Measurements from ENCODE around the gene TBC1D17. TPM values are rescaled to one million over a fixed set of nuclear protein-coding genes. Genes with fewer than 3 reads are reported as not detected.

Gene TBC1D17
- total and polyA plus RNA-seq, 9 donors, result 23.1 to 77.5 (median 49.8) TPM

GRCh38 chr19:49874503-49875157 is 2.9 kb upstream of the TBC1D17 start:
- WGBS, 3 donors, result 88 to 91% (median 89%) methylated on average over 11 of the region's 11 CpGs

DNA sequence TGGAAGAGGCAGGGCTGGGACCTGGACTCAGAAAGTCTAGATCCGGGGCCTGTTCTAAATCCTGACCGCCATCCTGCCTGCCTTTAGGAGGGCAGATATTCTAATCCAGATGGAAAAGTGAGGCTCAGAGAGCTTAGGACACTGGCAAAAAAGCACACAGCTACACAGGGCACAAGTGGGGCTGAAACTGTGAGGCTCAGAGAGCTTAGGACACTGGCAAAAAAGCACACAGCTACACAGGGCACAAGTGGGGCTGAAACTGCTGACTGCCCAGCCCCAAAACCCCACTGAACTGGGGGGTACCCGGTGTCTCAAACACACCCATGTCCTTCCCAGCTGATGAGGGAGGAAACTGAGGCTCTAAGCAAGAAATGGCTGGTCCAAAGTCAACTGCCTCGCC is 2.3 kb upstream of the TBC1D17 start:
- intact Hi-C loops (cut with DNase I), result no loop called here
- Histone ChIP-seq H3K27me3 (no peaks in the 10 kb centered on the region), H3K4me3 (peak overlapping the region; percentile 85), H3K9me3 (no peaks in the 10 kb centered on the region), H3K36me3 (no peaks in the 10 kb centered on the region), H3K27ac (peak overlapping the region in 1 of 2 donors; percentile 21), H3K4me1 (ENCODE audit: insufficient read depth) (peaks cover 3% of the 10 kb centered on the region)
- whole genome bisulfite sequencing, 3 donors, result 76 to 85% (median 78%) methylated on average over 4 of the region's 4 CpGs
- no peak for TF ChIP-seq CTCF (IDR thresholded peaks at IDR 0.05)
- peak in 3 of 5 donors; percentile 23 to 44 (median 39) for DNase-seq

More at GRCh38 chr19:49874503-49875157, 2.9 kb upstream of the TBC1D17 start:
- peak in 3 of 5 donors; percentile 26 to 39 (median 34) for DNase-seq
- intact Hi-C loops (cut with DNase I), result no loop called here
- no peak for TF ChIP-seq CTCF (IDR thresholded peaks at IDR 0.05)
- TF ChIP-seq POLR2A (IDR thresholded peaks at IDR 0.05), result no peak
- TF ChIP-seq EP300 (IDR thresholded peaks at IDR 0.05), result no peak
- Histone ChIP-seq H3K36me3 (no peaks in the 10 kb centered on the region), H3K27me3 (no peaks in the 10 kb centered on the region), H3K27ac (peak overlapping the region in 1 of 2 donors; percentile 21), H3K9me3 (no peaks in the 10 kb centered on the region), H3K4me3 (no peak overlapping the region), H3K4me1 (ENCODE audit: insufficient read depth) (peaks cover 6% of the 10 kb centered on the region)

DNA sequence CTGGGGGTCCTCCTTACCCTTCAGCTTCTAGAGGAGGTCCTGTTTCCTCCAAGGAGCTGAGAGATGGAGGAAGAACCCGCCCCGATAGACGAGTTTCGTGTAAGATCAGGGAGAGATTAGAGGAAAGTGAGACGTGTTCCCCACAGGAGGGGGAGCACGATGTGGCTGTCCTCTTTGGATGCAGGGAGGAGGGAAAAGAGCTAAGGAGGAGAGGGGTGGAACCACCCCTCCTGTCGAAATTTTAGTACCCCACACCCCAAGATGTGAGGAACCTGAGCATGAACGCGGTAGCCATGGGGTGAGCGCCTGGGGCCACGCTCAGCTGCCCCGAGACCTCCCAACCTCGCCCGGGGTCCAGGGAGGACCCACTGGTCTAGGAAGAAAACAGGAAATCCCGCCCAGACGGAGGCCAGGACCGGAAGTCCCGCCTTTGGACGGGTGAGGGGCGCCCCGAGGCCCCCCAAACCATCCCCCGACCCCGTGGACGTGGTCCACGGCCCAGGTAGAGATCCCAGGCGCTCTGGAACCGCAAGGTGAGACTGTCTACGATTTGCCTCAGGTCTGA is 1.6 kb upstream of the TBC1D17 start:
- Histone ChIP-seq H3K36me3 (no peaks in the 10 kb centered on the region), H3K4me1 (ENCODE audit: insufficient read depth) (no peaks in the 10 kb centered on the region), H3K9me3 (no peaks in the 10 kb centered on the region), H3K4me3 (peak overlapping the region; percentile 85), H3K27ac (peak overlapping the region; percentile 90 to 99), H3K27me3 (no peaks in the 10 kb centered on the region)
- intact Hi-C loops (cut with DNase I), result no loop called here
- DNase-seq, result peak; percentile 73 to 87 (median 83)
- 1% methylated on average over 27 to 28 of the region's 28 CpGs for WGBS, 3 donors
- TF ChIP-seq CTCF (IDR thresholded peaks at IDR 0.05) (no peak), EP300 (IDR thresholded peaks at IDR 0.05) (no peak), POLR2A (IDR thresholded peaks at IDR 0.05) (no peak)

DNA sequence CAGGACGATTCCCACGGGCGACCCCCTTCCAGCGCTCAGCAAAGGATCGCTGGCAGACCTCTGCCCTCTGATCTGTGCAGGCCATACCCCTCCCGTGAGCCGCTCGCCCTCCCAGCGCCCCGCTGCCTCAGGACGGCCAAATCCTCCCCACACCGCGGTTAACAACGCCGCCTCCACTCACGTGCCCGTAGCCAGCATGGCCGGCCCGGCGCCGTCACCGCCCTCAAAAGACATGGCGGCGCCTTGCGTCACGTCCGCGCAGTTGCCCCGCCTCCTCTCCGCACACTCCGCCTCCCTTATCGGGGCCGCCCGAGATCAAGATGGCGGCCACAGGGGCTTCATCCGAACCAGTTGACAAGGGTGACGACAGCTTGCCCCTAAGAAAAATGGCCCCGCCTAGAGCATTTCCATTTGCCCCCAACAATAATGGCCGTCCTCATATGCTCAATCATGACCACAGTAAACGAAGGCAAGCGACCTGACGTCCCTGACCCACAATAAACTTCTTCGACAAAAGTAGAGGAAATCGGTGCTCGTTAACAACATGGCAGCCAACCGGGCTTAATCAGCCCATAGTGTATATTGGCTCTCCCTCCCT is 981 bp upstream of the TBC1D17 start:
- DNase-seq, result peak; percentile 98 to 99 (median 98)
- Histone ChIP-seq H3K27ac (peak overlapping the region; percentile 90 to 99), H3K9me3 (no peaks in the 10 kb centered on the region), H3K4me3 (peak overlapping the region; percentile 85), H3K36me3 (no peaks in the 10 kb centered on the region), H3K4me1 (ENCODE audit: insufficient read depth) (no peaks in the 10 kb centered on the region), H3K27me3 (no peaks in the 10 kb centered on the region)
- 0 to 1% (median 0%) methylated on average over 43 to 46 of the region's 46 CpGs for WGBS, 3 donors
- intact Hi-C loops (cut with DNase I), result no loop called here
- TF ChIP-seq EP300 (IDR thresholded peaks at IDR 0.05), result peak; percentile 18
- TF ChIP-seq POLR2A (IDR thresholded peaks at IDR 0.05), result peak; percentile 43
- no peak for TF ChIP-seq CTCF (IDR thresholded peaks at IDR 0.05)
